ENCODE measurements around the gene VPS54. TPM values are rescaled to one million over a fixed set of nuclear protein-coding genes. Genes with fewer than 3 reads are reported as not detected.

Gene VPS54
- total RNA-seq, 1 experiment from 2014 or later: 20.7 TPM

GRCh38 chr2:64059270-64059669 lies 40.0 kb upstream of the VPS54 start:
- no peaks in the 10 kb centered on the region for H3K9me3 ChIP-seq (ENCODE audit: insufficient read depth, low read depth)
- peaks cover 9% of the 10 kb centered on the region; the same call in 1 of the 2 replicates for H3F3A ChIP-seq (ENCODE audit: insufficient read depth, low read depth)
- H3K36me3 ChIP-seq (ENCODE audit: low read depth): no peaks in the 10 kb centered on the region
- no peaks in the 10 kb centered on the region for H3K27me3 ChIP-seq (ENCODE audit: insufficient read depth, low read depth)
- H3K9me2 ChIP-seq (ENCODE audit: insufficient read depth): no peaks in the 10 kb centered on the region
- no peak overlapping the region for H3K4me2 ChIP-seq
- POLR2A ChIA-PET (ENCODE audit: unreplicated experiment): interaction anchor here (0.6 kb wide), 1 partner anchor 90 kb away, joined by 5 read pairs; no protein-coding TSS in a partner anchor
- CTCF ChIA-PET: no interaction called here
- no peak overlapping the region for H3K4me3 ChIP-seq
- H3K27ac ChIP-seq: no peak overlapping the region
- DNase-seq: no peak
- TF ChIP-seq EZH2 (IDR thresholded peaks at IDR 0.05; ENCODE audit: low read depth) (no peak), CTCF (conservative IDR thresholded peaks at IDR 0.05) (no peak)
- peaks cover 12% of the 10 kb centered on the region for H3K4me1 ChIP-seq (replicated peaks; ENCODE audit: insufficient read depth)
- intact Hi-C loops (cut with micrococcal nuclease; ENCODE audit: unreplicated experiment): no loop called here
- H3K79me2 ChIP-seq (ENCODE audit: low read depth): no peaks in the 10 kb centered on the region
- H2AFZ ChIP-seq: no peak overlapping the region
- H4K20me1 ChIP-seq (ENCODE audit: insufficient read depth): no peaks in the 10 kb centered on the region
- BruUV-seq (replicated peaks): no TSS peak

- TF ChIP-seq CTCF (conservative IDR thresholded peaks at IDR 0.05) (no peak), EZH2 (IDR thresholded peaks at IDR 0.05; ENCODE audit: low read depth) (no peak)
- H3K27me3 ChIP-seq (ENCODE audit: insufficient read depth, low read depth): no peaks in the 10 kb centered on the region
- DNase-seq: no peak
- no peak overlapping the region for H3K27ac ChIP-seq
- no peaks in the 10 kb centered on the region for H3K36me3 ChIP-seq (ENCODE audit: low read depth)
- no peaks in the 10 kb centered on the region for H3K9me3 ChIP-seq (ENCODE audit: insufficient read depth, low read depth)
- H3K79me2 ChIP-seq (ENCODE audit: low read depth): no peaks in the 10 kb centered on the region
- POLR2A ChIA-PET (ENCODE audit: unreplicated experiment): no interaction called here
- H3K4me3 ChIP-seq: no peak overlapping the region
- no peaks in the 10 kb centered on the region for H3K9me2 ChIP-seq (ENCODE audit: insufficient read depth)
- no peak overlapping the region for H3K4me2 ChIP-seq
- intact Hi-C loops (cut with micrococcal nuclease; ENCODE audit: unreplicated experiment): no loop called here
- no peaks in the 10 kb centered on the region for H4K20me1 ChIP-seq (ENCODE audit: insufficient read depth)
- H2AFZ ChIP-seq: no peak overlapping the region
- BruUV-seq (replicated peaks): no TSS peak
- CTCF ChIA-PET: interaction anchor here (0.6 kb wide), 1 partner anchor 80 kb away, joined by 4 read pairs; no protein-coding TSS in a partner anchor
- no peaks in the 10 kb centered on the region for H3F3A ChIP-seq (ENCODE audit: insufficient read depth, low read depth)
- H3K4me1 ChIP-seq (replicated peaks; ENCODE audit: insufficient read depth): no peaks in the 10 kb centered on the region
Observed at GRCh38 chr2:64056021-64056420, 36.8 kb upstream of the VPS54 start.

GRCh38 chr2:64054161-64054915 lies 35.1 kb upstream of the VPS54 start:
- Histone ChIP-seq H3K9me2 (ENCODE audit: insufficient read depth) (no peaks in the 10 kb centered on the region), H3K79me2 (ENCODE audit: low read depth) (no peaks in the 10 kb centered on the region), H3F3A (ENCODE audit: insufficient read depth, low read depth) (no peaks in the 10 kb centered on the region), H3K27ac (no peak overlapping the region), H3K9me3 (ENCODE audit: insufficient read depth, low read depth) (no peaks in the 10 kb centered on the region), H3K4me3 (no peak overlapping the region), H4K20me1 (ENCODE audit: insufficient read depth) (no peaks in the 10 kb centered on the region), H3K27me3 (ENCODE audit: insufficient read depth, low read depth) (no peaks in the 10 kb centered on the region), H3K4me2 (no peak overlapping the region), H3K36me3 (ENCODE audit: low read depth) (no peaks in the 10 kb centered on the region), H2AFZ (no peak overlapping the region), H3K4me1 (replicated peaks; ENCODE audit: insufficient read depth) (peaks cover 4% of the 10 kb centered on the region; the same call in 1 of the 2 replicates)
- no TSS peak for BruUV-seq (replicated peaks)
- ChIA-PET POLR2A (ENCODE audit: unreplicated experiment) (interaction anchor here (0.7 kb wide), 1 partner anchor 385 kb away, joined by 15 read pairs; no protein-coding TSS in a partner anchor), CTCF (no interaction called here)
- no peak for DNase-seq
- no peak for TF ChIP-seq CTCF (conservative IDR thresholded peaks at IDR 0.05)
- no peak for TF ChIP-seq EZH2 (IDR thresholded peaks at IDR 0.05; ENCODE audit: low read depth)
- intact Hi-C loops (cut with micrococcal nuclease; ENCODE audit: unreplicated experiment): no loop called here

Measured in PC-9 (cell line).